A673 (cell line): ENCODE data around the gene ARPP19.

Source experiments
- CTCF ChIP-seq: fragments of 300-800, 200-600 bp; sonication (generic); conservative IDR thresholded peaks from 2 replicates; pipeline ENCODE4 v1.5.1; 2017; ENCODE audit warnings: low read depth, mild to moderate bottlenecking, antibody characterized with exemption, low read length, moderate library complexity, mixed read lengths
- EZH2 ChIP-seq: fragments of 200-600 bp; sonication (generic); IDR thresholded peaks from 2 replicates; pipeline ENCODE4 v1.6.1; 2017; ENCODE audit warnings: borderline replicate concordance, low read depth, mild to moderate bottlenecking, mixed read lengths, antibody characterized with exemption, low read length; ENCODE audit not compliant: poor library complexity, severe bottlenecking

GRCh38 chr15:52566889-52567288 lies 1.9 kb downstream of the ARPP19 start:
- no peak for TF ChIP-seq CTCF
- no peak for TF ChIP-seq EZH2
